ENCODE data around the gene IAPP. TPM values are rescaled to one million over a fixed set of nuclear protein-coding genes. Genes with fewer than 3 reads are reported as not detected.

The IAPP gene
- polyA plus RNA-seq, 1 donor (not counting 4 experiments of a cell fraction or from before 2014, with no cell fraction given), result not detected

DNA sequence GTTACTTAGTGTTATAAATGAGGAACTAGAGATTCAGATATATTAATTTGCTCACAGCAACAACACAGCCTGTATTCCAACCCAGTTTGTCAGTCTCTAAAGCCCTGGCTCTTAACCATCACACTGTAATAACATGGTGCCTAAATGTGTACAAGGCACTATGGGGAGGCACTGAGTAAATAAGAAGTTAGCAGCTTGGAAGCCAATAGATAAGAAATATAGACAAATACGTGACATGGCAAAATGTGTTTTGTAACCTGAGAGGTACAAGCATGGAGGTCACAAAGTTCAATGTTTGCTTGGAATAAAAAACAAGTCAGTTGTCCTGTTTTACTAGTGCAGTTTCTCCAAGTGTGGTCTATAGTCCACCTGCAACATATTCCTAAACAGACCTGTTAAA, 21.7 kb upstream of the IAPP start:
- Histone ChIP-seq H3K36me3 (ENCODE audit: control insufficient read depth in 2 of 2, extremely low read depth in 1 of 2, insufficient read depth in 2 of 2, low read length in 2 of 2) (no peaks in the 10 kb centered on the region), H4K20me1 (ENCODE audit: control insufficient read depth, extremely low read depth, insufficient read depth, low read length) (no peaks in the 10 kb centered on the region), H3K27me3 (ENCODE audit: control insufficient read depth, extremely low read depth, insufficient read depth, low read length) (no peaks in the 10 kb centered on the region), H3K9me1 (ENCODE audit: control insufficient read depth, extremely low read depth, insufficient read depth, low read length) (no peaks in the 10 kb centered on the region), H3K4me2 (ENCODE audit: control insufficient read depth, extremely low read depth, insufficient read depth, low read depth, low read length) (no peak overlapping the region), H3K9ac (ENCODE audit: control insufficient read depth, extremely low read depth, insufficient read depth, low read length) (no peak overlapping the region), H3K4me1 (ENCODE audit: control insufficient read depth, extremely low read depth, insufficient read depth, low read length) (no peaks in the 10 kb centered on the region), H3K27ac (ENCODE audit: control insufficient read depth, insufficient read depth, low read length) (no peak overlapping the region), H3K9me3 (ENCODE audit: control insufficient read depth, low read depth, low read length) (no peaks in the 10 kb centered on the region), H3K79me2 (ENCODE audit: control insufficient read depth, insufficient read depth, low read length) (no peaks in the 10 kb centered on the region), H3K4me3 (ENCODE audit: control insufficient read depth in 2 of 3, extremely low read depth in 1 of 3, insufficient read depth in 2 of 3, low read depth in 1 of 3, low read length in 3 of 3) (no peak overlapping the region), H2AFZ (ENCODE audit: control insufficient read depth, low read length) (no peak overlapping the region)
- no peak for DNase-seq (ENCODE audit: low read depth, low spot score)
- TF ChIP-seq EZH2 (IDR thresholded peaks at IDR 0.05; ENCODE audit: low read length), result no peak
- TF ChIP-seq, protein P1, sequence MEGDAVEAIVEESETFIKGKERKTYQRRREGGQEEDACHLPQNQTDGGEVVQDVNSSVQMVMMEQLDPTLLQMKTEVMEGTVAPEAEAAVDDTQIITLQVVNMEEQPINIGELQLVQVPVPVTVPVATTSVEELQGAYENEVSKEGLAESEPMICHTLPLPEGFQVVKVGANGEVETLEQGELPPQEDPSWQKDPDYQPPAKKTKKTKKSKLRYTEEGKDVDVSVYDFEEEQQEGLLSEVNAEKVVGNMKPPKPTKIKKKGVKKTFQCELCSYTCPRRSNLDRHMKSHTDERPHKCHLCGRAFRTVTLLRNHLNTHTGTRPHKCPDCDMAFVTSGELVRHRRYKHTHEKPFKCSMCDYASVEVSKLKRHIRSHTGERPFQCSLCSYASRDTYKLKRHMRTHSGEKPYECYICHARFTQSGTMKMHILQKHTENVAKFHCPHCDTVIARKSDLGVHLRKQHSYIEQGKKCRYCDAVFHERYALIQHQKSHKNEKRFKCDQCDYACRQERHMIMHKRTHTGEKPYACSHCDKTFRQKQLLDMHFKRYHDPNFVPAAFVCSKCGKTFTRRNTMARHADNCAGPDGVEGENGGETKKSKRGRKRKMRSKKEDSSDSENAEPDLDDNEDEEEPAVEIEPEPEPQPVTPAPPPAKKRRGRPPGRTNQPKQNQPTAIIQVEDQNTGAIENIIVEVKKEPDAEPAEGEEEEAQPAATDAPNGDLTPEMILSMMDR (optimal IDR thresholded peaks at IDR 0.05 in 1 of 3, IDR thresholded peaks at IDR 0.05 in 1 of 3, conservative IDR thresholded peaks at IDR 0.05 in 1 of 3; ENCODE audit: extremely low read depth in 1 of 3, insufficient read depth in 2 of 3, low read length in 3 of 3), result no peak
- dilution Hi-C loops (cut with MboI; ENCODE audit: extremely low pct_ligation_motif_present, low sequenced_read_pairs), result no loop called here
- FAIRE-seq, result no peak

DNA sequence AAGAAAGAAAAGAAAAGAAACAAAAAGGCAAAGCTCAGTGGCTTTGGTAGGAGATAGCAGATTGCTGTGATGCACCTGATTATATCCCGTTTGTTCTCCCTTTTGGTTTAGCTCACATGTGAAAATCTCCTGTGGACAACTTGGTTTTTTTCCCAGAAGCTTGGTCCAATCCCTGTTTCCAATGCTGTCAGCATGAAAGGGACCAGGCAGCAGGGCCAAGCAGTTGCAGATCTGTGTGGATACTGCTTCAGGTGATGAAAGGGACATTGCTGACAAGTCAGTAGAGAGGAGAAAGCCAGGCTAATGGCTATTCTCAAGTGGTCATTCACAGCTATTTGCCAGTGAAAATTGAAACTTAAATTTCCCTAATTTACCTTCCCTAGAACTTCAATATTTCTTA, 19.2 kb upstream of the IAPP start:
- Histone ChIP-seq H3K4me1 (ENCODE audit: control insufficient read depth, extremely low read depth, insufficient read depth, low read length) (no peaks in the 10 kb centered on the region), H2AFZ (ENCODE audit: control insufficient read depth, low read length) (no peak overlapping the region), H3K27me3 (ENCODE audit: control insufficient read depth, extremely low read depth, insufficient read depth, low read length) (no peaks in the 10 kb centered on the region), H3K27ac (ENCODE audit: control insufficient read depth, insufficient read depth, low read length) (no peak overlapping the region), H3K4me2 (ENCODE audit: control insufficient read depth, extremely low read depth, insufficient read depth, low read depth, low read length) (no peak overlapping the region), H3K36me3 (ENCODE audit: control insufficient read depth in 2 of 2, extremely low read depth in 1 of 2, insufficient read depth in 2 of 2, low read length in 2 of 2) (no peaks in the 10 kb centered on the region), H3K9me3 (ENCODE audit: control insufficient read depth, low read depth, low read length) (no peaks in the 10 kb centered on the region), H3K4me3 (ENCODE audit: control insufficient read depth in 2 of 3, extremely low read depth in 1 of 3, insufficient read depth in 2 of 3, low read depth in 1 of 3, low read length in 3 of 3) (no peak overlapping the region), H3K9ac (ENCODE audit: control insufficient read depth, extremely low read depth, insufficient read depth, low read length) (no peak overlapping the region), H3K79me2 (ENCODE audit: control insufficient read depth, insufficient read depth, low read length) (no peaks in the 10 kb centered on the region), H4K20me1 (ENCODE audit: control insufficient read depth, extremely low read depth, insufficient read depth, low read length) (no peaks in the 10 kb centered on the region), H3K9me1 (ENCODE audit: control insufficient read depth, extremely low read depth, insufficient read depth, low read length) (no peaks in the 10 kb centered on the region)
- DNase-seq (ENCODE audit: low read depth, low spot score) (no peak), FAIRE-seq (no peak)
- dilution Hi-C loops (cut with MboI; ENCODE audit: extremely low pct_ligation_motif_present, low sequenced_read_pairs), result no loop called here
- TF ChIP-seq, protein P1 (optimal IDR thresholded peaks at IDR 0.05 in 1 of 3, IDR thresholded peaks at IDR 0.05 in 1 of 3, conservative IDR thresholded peaks at IDR 0.05 in 1 of 3; ENCODE audit: extremely low read depth in 1 of 3, insufficient read depth in 2 of 3, low read length in 3 of 3), result no peak
- no peak for TF ChIP-seq EZH2 (IDR thresholded peaks at IDR 0.05; ENCODE audit: low read length)

All from keratinocyte (primary cell).